ENCODE results near the gene STRN. TPM values are rescaled to one million over a fixed set of nuclear protein-coding genes. Genes with fewer than 3 reads are reported as not detected.

The STRN gene
- total and polyA plus RNA-seq, 2 of the 13 experiments (the other 11 are each of a cell fraction or from before 2014, with no cell fraction given): 10.4 to 19.3 TPM

DNA sequence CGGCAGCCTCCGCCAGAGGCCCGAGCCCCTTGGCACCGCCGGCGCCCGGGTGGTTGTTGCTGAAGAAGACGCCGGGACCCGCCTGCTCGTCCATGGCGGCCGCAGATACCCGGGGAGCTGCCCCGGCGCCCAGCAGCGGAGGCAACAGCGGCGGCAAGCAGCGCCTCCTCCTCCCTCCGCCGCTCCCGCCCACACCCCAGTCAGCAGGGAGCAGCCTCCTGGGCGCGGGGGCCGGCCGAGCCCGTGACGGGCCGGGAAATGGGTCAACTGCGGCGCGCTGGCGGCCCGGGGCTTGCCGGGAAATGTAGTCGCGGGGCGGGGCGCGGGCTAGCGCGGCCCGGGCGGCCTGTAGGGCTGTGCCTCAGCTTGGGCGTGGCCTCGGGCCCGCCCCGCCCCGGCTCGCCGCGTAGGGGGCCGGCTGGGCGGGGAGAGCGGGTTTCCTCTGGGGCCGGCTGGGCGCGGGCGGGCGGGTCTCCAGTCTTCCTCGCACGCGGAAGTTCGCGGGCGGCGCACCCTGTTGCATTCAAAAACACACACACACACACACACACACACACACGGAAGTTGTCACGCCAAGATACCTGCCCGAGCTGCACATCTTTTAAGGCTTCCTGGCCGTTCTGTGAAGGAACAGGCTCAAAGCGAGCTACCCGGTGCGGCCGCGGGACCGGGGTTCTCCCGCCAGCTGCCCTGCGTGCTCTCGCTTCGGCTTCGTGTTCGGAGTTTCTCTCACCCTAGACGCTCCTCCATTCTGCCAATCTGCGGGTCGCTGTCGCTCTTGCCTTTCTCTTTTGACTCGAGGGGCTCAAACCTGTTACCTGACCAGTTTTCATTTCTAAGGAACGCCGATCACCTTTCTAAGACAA is at the start of gene STRN (continued):
- no peak; the same call in 1 of the 2 replicates for TF ChIP-seq RARG (CRISPR knock-in tag; IDR thresholded peaks at IDR 0.05; ENCODE audit: low read depth)
- TF ChIP-seq, protein P1, sequence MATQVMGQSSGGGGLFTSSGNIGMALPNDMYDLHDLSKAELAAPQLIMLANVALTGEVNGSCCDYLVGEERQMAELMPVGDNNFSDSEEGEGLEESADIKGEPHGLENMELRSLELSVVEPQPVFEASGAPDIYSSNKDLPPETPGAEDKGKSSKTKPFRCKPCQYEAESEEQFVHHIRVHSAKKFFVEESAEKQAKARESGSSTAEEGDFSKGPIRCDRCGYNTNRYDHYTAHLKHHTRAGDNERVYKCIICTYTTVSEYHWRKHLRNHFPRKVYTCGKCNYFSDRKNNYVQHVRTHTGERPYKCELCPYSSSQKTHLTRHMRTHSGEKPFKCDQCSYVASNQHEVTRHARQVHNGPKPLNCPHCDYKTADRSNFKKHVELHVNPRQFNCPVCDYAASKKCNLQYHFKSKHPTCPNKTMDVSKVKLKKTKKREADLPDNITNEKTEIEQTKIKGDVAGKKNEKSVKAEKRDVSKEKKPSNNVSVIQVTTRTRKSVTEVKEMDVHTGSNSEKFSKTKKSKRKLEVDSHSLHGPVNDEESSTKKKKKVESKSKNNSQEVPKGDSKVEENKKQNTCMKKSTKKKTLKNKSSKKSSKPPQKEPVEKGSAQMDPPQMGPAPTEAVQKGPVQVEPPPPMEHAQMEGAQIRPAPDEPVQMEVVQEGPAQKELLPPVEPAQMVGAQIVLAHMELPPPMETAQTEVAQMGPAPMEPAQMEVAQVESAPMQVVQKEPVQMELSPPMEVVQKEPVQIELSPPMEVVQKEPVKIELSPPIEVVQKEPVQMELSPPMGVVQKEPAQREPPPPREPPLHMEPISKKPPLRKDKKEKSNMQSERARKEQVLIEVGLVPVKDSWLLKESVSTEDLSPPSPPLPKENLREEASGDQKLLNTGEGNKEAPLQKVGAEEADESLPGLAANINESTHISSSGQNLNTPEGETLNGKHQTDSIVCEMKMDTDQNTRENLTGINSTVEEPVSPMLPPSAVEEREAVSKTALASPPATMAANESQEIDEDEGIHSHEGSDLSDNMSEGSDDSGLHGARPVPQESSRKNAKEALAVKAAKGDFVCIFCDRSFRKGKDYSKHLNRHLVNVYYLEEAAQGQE (IDR thresholded peaks at IDR 0.05; ENCODE audit: borderline replicate concordance in 1 of 2, low read depth in 1 of 2, low read length in 2 of 2): peak in 1 of 2 experiments; percentile 50; a peak in 1 of 4 replicates
- TF ChIP-seq ZNF44 (CRISPR knock-in tag; IDR thresholded peaks at IDR 0.05): peak; percentile 45; the same call in 1 of the 2 replicates
- TF ChIP-seq, protein P2, sequence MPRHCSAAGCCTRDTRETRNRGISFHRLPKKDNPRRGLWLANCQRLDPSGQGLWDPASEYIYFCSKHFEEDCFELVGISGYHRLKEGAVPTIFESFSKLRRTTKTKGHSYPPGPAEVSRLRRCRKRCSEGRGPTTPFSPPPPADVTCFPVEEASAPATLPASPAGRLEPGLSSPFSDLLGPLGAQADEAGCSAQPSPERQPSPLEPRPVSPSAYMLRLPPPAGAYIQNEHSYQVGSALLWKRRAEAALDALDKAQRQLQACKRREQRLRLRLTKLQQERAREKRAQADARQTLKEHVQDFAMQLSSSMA (CRISPR knock-in tag; IDR thresholded peaks at IDR 0.05): peak; percentile 81; the same call in 1 of the 2 replicates
- peak; percentile 27; the same call in 1 of the 2 replicates for TF ChIP-seq ETV5 (CRISPR knock-in tag; IDR thresholded peaks at IDR 0.05; ENCODE audit: borderline replicate concordance)
- TF ChIP-seq SMAD3 (CRISPR knock-in tag; IDR thresholded peaks at IDR 0.05): 0 out of 2 replicates have a peak, but pooled peaks have one; percentile 21
- TF ChIP-seq, protein P3, sequence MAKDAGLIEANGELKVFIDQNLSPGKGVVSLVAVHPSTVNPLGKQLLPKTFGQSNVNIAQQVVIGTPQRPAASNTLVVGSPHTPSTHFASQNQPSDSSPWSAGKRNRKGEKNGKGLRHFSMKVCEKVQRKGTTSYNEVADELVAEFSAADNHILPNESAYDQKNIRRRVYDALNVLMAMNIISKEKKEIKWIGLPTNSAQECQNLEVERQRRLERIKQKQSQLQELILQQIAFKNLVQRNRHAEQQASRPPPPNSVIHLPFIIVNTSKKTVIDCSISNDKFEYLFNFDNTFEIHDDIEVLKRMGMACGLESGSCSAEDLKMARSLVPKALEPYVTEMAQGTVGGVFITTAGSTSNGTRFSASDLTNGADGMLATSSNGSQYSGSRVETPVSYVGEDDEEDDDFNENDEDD (CRISPR knock-in tag; IDR thresholded peaks at IDR 0.05; ENCODE audit: borderline replicate concordance): peak; percentile 62
- TF ChIP-seq KLF12 (CRISPR knock-in tag; IDR thresholded peaks at IDR 0.05; ENCODE audit: borderline replicate concordance): no peak
- peak; percentile 77 for TF ChIP-seq ARNT2 (CRISPR knock-in tag; IDR thresholded peaks at IDR 0.05; ENCODE audit: low read depth)
- TF ChIP-seq, protein P4, sequence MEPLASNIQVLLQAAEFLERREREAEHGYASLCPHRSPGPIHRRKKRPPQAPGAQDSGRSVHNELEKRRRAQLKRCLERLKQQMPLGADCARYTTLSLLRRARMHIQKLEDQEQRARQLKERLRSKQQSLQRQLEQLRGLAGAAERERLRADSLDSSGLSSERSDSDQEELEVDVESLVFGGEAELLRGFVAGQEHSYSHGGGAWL (CRISPR knock-in tag; IDR thresholded peaks at IDR 0.05): peak; percentile 79
- peak; percentile 66 for TF ChIP-seq NFYB (CRISPR knock-in tag; IDR thresholded peaks at IDR 0.05)
- TF ChIP-seq DMAP1 (CRISPR knock-in tag; IDR thresholded peaks at IDR 0.05): peak; percentile 59
- TF ChIP-seq YY1 (IDR thresholded peaks at IDR 0.05; ENCODE audit: insufficient read depth, insufficient replicate concordance, low read depth, low read length): peak; percentile 84
- peak; percentile 86 for TF ChIP-seq ZSCAN25 (CRISPR knock-in tag; IDR thresholded peaks at IDR 0.05)
- peak; percentile 19 for TF ChIP-seq FOXA3 (CRISPR knock-in tag; IDR thresholded peaks at IDR 0.05)
- TF ChIP-seq ZNF788 (CRISPR knock-in tag; IDR thresholded peaks at IDR 0.05; ENCODE audit: borderline replicate concordance): peak; percentile 82; the same call in 1 of the 2 replicates
- TF ChIP-seq MAFF (IDR thresholded peaks at IDR 0.05; ENCODE audit: low read depth, low read length): no peak
- TF ChIP-seq ZNF782 (CRISPR knock-in tag; IDR thresholded peaks at IDR 0.05; ENCODE audit: borderline replicate concordance): peak; percentile 35; the same call in 1 of the 2 replicates
- TF ChIP-seq FOXK2 (IDR thresholded peaks at IDR 0.05): peak; percentile 42; the same call in 1 of the 2 replicates
- peak; percentile 63; the same call in 1 of the 2 replicates for TF ChIP-seq KLF6 (CRISPR knock-in tag; IDR thresholded peaks at IDR 0.05)
- no peak; the same call in 1 of the 2 replicates for TF ChIP-seq KDM4B (CRISPR knock-in tag; IDR thresholded peaks at IDR 0.05)
- TF ChIP-seq ZSCAN20 (CRISPR knock-in tag; IDR thresholded peaks at IDR 0.05; ENCODE audit: borderline replicate concordance): peak; percentile 74; the same call in 1 of the 2 replicates
- peak; percentile 86 for TF ChIP-seq ZNF547 (CRISPR knock-in tag; IDR thresholded peaks at IDR 0.05)
- TF ChIP-seq PHB2 (IDR thresholded peaks at IDR 0.05; ENCODE audit: partially characterized antibody): no peak
- no peak for TF ChIP-seq ZNF552 (CRISPR knock-in tag; IDR thresholded peaks at IDR 0.05; ENCODE audit: borderline replicate concordance)
